ENCODE results near the gene TMUB2.

DNA sequence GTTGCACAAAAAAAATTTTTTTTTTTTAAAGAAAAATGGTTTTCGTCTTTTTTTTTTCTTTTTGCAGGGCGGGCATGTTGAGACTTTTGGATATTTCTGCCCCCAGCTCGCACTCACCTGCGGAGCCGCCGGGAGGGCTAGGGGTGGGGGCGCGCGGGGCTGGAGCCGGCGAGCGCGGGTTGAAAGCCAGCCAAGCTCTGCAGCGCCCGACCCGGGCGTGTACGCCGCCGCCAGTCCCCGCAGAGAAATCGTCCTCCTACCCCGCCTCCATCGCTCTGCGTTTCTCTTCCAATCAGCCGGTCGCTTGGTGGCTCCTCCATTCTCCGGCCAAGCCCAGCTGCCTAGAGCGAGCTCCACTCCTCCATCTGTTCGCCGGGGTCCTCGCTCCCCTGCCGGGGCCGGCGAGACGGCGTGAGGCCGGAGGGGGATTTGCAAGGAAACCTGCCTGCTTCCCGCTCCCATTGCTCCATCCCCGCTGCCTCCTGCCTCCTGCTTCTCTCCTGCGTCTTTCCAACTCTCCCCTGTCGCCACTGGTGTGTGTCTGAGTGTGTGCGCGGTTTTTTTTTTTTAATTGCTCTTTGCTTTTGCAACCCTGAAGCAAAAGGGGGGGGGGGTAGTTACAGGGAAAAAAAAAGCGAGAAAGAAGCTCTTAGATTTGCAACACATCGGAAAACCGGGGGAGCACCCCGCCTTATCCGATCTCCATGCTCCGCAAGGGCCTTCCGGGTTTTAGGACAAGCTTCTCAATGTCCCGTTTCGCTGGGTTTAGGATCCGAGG is 34.5 kb downstream of the TMUB2 start:
- TF ChIP-seq, protein P1, sequence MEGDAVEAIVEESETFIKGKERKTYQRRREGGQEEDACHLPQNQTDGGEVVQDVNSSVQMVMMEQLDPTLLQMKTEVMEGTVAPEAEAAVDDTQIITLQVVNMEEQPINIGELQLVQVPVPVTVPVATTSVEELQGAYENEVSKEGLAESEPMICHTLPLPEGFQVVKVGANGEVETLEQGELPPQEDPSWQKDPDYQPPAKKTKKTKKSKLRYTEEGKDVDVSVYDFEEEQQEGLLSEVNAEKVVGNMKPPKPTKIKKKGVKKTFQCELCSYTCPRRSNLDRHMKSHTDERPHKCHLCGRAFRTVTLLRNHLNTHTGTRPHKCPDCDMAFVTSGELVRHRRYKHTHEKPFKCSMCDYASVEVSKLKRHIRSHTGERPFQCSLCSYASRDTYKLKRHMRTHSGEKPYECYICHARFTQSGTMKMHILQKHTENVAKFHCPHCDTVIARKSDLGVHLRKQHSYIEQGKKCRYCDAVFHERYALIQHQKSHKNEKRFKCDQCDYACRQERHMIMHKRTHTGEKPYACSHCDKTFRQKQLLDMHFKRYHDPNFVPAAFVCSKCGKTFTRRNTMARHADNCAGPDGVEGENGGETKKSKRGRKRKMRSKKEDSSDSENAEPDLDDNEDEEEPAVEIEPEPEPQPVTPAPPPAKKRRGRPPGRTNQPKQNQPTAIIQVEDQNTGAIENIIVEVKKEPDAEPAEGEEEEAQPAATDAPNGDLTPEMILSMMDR (conservative IDR thresholded peaks at IDR 0.05 in 1 of 2, IDR thresholded peaks at IDR 0.05 in 1 of 2; ENCODE audit: low read depth in 1 of 2, low read length in 2 of 2), result no peak
- TF ChIP-seq EZH2 (IDR thresholded peaks at IDR 0.05; ENCODE audit: low read length, missing control alignments), result no peak

Measured in fibroblast of lung (primary cell).